ENCODE data around the gene ENTPD2.

The ENTPD2 gene

DNA sequence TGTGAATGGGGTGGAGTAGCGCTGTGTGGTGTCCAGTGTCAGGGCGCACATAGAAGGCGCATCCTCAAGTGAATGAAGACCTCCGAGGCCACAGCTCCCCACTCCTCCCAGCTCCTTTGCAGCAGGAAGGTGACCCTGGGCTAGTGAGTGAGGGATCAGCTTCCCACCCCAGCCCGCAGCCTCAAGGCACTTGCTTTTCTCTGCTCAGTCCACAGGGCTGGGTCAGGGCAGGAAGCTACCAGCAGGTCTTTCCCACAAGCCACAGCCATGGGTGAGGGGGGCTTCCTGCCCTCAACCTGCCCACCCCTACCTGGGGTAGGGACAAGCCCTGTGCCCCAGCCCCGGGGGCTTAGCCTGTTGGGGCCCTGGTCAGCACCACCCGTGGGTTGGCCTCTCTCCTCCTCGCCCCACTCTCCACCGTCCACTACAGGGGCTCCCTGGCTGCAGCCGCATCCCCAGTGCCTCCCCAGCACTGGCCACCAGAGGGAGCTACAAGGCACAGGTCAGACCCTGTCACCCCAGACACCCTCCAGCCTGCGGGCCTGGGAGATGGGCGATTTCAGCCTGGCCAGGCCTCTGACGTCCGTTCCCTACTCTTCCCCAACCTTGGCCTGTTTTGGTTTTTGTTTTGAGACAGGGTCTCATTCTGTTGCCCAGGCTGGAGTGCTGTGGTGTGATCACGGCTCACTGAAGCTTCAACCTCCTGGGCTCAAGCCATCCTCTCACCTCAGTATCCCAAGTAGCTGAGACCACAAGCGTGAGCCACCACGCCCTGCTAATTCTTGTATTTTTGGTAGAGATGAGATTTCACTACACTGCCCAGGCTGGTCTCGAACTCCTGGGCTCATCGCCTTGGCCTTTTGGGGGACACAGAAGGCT lies 24.6 kb downstream of the ENTPD2 start:
- no peak for DNase-seq (ENCODE audit: low read depth)

GRCh38 chr9:137028263-137029057 lies 25.4 kb downstream of the ENTPD2 start:
- no peak for DNase-seq (ENCODE audit: low read depth)

GRCh38 chr9:137027369-137028262 lies 26.2 kb downstream of the ENTPD2 start, which contains the start of gene ABCA2:
Gene ABCA2, minus strand, starts transcription at chr9:137028237. Its CDS starts 97 bp downstream, at chr9:137028140.
- DNase-seq (ENCODE audit: low read depth): no peak

DNA sequence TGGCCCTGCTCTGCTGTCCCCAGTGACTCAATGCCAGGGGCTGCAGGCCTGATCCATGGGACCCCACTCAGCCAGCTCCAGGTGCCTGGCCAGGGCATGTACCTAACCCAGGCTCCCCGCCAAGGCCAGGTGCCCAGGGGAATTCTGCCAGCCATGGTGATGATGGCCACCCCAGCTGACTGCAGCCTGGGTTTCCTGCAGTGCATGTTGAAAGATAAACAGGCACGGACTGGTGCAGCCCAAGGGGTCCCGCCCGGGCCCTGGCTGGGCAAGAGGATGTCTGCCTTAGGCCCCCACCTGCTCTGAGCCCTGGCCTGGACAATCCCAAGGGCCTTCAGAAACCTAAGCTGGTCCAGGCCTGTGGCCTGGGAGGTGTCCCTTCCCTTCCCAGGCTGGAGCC lies 27.0 kb downstream of the ENTPD2 start:
- no peak for DNase-seq (ENCODE audit: low read depth)

DNA sequence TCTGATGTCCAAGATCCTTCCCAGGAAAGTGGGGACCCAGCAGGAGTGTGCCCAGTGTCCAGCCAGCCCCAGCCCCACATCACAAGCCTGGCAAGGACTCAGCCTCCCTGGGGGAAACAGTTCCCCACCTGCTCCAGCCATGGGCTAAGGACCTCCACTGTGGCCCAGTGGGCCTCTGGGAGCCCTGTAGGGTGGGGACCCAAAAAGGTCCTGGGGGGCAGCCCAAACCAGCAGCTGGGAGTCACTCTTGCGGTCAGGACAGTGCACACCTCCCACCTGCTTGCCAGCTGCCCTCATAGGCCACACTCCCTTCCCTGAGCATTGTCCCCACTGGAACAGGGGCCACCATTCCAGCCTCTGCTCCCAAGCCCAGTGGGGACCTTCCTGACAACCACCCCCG lies 27.5 kb downstream of the ENTPD2 start:
- DNase-seq (ENCODE audit: low read depth): no peak

GRCh38 chr9:137025517-137025966 lies 28.3 kb downstream of the ENTPD2 start:
- DNase-seq (ENCODE audit: low read depth): no peak

DNA sequence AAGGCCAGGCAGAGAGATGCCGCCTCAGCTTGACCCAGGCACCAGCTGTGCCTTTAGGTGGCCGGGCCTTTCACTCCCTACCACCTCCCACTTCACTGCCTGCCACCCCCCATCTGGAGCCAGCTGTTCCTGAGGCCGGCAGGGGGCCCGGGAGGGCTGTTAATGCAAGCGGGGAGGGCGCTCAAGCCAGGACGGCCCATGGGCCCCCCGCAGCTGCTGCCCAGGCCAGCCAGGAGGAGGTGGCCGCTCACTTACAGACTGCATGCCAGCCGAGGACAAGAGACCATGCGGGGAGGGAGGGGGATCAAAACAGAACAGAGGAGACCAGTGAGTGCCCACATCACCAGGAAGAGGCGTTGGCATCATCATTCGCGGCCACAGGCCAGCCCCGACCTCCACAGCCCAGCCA lies 30.3 kb downstream of the ENTPD2 start:
- no peak for DNase-seq (ENCODE audit: low read depth)

GRCh38 chr9:137023157-137023556 lies 30.7 kb downstream of the ENTPD2 start:
- DNase-seq (ENCODE audit: low read depth): no peak

DNA sequence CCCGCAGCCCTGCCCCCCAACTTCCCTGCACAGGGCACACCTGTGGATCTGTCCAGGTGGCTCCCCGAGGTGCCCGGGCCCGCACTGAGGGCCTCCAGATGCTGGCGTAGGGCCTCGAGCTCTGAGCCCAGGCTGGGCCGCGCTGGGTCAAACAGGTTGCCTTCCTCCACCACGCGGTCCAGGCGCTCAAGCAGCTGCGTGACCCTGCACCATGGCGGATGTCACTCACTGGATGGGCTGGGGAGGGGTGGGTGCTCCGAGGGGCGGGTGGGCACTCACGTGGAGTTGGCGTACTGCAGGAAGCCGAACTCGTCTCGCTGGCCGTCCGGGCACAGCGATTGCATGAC lies 31.2 kb downstream of the ENTPD2 start:
- DNase-seq (ENCODE audit: low read depth): no peak

GRCh38 chr9:137021979-137022661 lies 31.7 kb downstream of the ENTPD2 start:
- DNase-seq (ENCODE audit: low read depth): peak; percentile 80

DNA sequence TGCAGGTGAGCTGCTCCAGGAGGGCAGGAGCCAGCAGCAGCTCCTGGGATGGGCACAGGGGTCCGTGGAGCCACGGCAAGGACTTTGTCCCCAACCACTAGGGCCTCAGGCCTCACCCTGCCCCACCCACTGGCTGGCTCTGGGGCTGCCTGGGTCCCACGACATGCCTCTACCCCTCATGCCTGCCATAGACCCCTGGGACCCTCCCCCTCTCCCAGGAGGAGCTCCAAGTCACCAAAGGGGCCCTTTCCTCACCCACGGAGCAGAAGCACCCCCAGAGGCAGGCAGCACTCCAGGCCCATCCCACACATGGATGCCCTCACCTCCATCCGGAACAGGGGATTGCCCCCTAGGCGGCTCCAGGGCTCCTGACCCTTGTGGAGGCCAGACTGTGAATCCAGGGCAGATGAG lies 32.3 kb downstream of the ENTPD2 start:
- DNase-seq (ENCODE audit: low read depth): no peak

- no peak for DNase-seq (ENCODE audit: low read depth)
Measured at GRCh38 chr9:137020771-137021567, 32.9 kb downstream of the ENTPD2 start.

DNA sequence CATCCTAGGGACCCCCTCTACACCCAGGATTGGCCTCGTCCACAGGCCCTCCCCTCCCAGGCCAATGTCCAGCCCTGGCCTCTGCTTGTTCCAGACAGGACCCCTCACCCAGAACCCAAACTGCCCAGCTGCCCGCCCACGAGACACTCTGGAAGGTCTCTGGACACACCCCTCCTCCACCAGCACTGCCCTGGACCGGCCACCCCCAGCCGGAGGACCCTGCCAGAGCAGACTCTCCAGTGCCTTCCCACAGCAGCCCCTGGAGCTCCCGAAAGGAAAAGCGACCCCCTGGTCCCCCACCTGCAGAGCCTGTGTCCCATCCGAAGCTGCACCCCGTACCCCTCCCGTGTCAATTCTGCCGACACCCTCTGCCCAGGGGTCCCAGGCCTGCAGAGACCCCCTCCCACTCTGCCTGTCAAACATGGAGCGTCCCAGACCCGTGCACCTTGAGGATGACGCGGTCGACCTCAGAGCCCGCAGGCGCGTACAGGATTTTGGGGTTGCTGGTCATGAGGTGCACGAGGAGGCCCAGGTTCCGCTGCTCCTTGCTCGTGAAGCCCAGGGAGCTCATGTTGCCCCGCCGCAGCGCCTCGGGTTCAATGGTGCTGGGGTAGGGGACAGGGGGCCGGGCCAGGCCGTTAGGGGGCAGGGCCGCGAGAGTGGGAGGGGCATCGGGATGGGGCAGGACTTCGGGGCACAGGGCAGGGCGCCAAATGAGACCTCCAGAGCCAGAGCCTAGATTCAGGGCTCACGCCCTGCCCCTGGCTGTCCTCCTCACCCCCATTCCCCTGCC lies 33.8 kb downstream of the ENTPD2 start:
- no peak for DNase-seq (ENCODE audit: low read depth)

GRCh38 chr9:137018761-137019559 lies 34.9 kb downstream of the ENTPD2 start:
- no peak for DNase-seq (ENCODE audit: low read depth)

DNA sequence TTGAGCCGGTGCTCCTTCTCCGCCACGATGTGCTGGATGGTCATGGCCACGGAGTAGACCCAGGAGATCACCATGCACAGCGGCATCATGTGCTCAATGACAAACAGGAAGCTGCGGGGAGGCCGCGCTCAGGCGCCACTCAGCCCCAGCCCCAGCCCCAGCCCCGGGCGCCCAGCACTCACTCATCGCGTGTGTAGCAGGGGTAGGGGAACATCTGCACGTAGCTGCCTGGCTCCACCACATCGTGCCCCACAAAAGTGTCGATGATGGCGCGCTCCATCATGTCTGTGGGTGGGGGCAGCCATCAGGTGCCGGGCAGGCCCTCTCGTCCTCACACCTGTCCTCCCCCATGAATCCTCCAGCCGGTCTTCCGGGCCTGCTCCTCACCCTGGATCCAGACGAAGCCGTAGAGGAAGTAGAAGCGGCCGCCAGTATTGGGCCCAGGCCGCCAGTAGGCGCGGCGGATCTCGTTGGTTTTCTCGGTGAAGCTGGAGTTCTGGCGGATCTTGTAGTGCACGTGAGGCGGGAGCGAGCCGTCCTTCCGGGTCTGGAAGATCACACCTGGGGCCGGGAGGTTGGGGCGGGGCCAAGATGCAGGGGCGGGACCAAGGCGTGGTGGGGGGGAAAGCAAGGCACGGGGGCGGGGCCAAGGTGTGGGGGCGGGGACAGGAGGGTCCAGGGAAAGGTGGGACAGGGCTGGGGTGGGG lies 35.9 kb downstream of the ENTPD2 start:
- DNase-seq (ENCODE audit: low read depth): no peak

- DNase-seq (ENCODE audit: low read depth): no peak
Measured at GRCh38 chr9:137017071-137017470, 36.8 kb downstream of the ENTPD2 start.

GRCh38 chr9:137016436-137016835 lies 37.4 kb downstream of the ENTPD2 start:
- no peak for DNase-seq (ENCODE audit: low read depth)

GRCh38 chr9:137015976-137016375 lies 37.9 kb downstream of the ENTPD2 start:
- DNase-seq (ENCODE audit: low read depth): no peak

Measured in CMK (cell line).